Loucy (cell line): Measurements from ENCODE around the gene RAET1E.
"Not testable (repeated sequence)": the region's sequence is repeated elsewhere in the genome, so short reads cannot be mapped to it uniquely, and the experiment has no call there.

ENCODE experiments used
- EZH2phosphoT487 ChIP-seq: fragments of 200-600 bp; IDR thresholded peaks from 2 replicates; pipeline ENCODE4 v1.6.1; 2018; ENCODE audit warnings: antibody characterized with exemption, mild to moderate bottlenecking, moderate library complexity, borderline replicate concordance
- TF ChIP-seq, protein P1 (sequence below): fragments of 200-600 bp; sonication (generic); conservative IDR thresholded peaks from 2 replicates; pipeline ENCODE4 v1.5.1; 2014; ENCODE audit warnings: mild to moderate bottlenecking, antibody characterized with exemption, low read length

DNA sequence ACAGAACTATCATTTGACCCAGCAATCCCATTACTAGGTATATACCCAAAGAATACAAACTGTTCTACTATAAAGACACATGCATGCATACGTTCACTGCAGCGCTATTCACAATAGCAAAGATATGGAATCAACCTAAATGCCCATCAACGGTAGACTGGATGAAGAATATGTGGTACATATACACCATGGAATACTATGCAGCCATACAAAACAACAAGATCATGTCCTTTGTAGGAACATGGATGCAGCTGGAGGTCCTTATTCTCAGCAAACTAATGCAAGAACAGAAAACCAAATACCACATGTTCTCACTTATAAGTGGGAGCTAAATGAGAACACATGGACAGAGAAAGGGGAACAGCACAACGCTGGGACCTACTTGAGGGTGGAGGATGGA, 49.6 kb downstream of the RAET1E start:
- TF ChIP-seq, protein P1, sequence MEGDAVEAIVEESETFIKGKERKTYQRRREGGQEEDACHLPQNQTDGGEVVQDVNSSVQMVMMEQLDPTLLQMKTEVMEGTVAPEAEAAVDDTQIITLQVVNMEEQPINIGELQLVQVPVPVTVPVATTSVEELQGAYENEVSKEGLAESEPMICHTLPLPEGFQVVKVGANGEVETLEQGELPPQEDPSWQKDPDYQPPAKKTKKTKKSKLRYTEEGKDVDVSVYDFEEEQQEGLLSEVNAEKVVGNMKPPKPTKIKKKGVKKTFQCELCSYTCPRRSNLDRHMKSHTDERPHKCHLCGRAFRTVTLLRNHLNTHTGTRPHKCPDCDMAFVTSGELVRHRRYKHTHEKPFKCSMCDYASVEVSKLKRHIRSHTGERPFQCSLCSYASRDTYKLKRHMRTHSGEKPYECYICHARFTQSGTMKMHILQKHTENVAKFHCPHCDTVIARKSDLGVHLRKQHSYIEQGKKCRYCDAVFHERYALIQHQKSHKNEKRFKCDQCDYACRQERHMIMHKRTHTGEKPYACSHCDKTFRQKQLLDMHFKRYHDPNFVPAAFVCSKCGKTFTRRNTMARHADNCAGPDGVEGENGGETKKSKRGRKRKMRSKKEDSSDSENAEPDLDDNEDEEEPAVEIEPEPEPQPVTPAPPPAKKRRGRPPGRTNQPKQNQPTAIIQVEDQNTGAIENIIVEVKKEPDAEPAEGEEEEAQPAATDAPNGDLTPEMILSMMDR = not testable (repeated sequence)
- TF ChIP-seq EZH2phosphoT487 = not testable (repeated sequence)
